GM10266 (cell line): ENCODE measurements around the gene ALKBH6.

ENCODE experiments used
- DNase-seq: peaks from one replicate; pipeline ENCODE4 v3.0.0; 2012; ENCODE audit errors: extremely low spot score
- TF ChIP-seq, protein P1 (sequence below): IDR thresholded peaks from 2 replicates; pipeline ENCODE4 v1.5.1; 2012; ENCODE audit warnings: mild to moderate bottlenecking, low read depth; ENCODE audit not compliant: control insufficient read depth, insufficient read depth; ENCODE audit errors: missing control alignments

ALKBH6 gene

GRCh38 chr19:36054119-36054732 lies 40.2 kb upstream of the ALKBH6 start, which contains the start of gene THAP8:
TSS of gene THAP8 (minus strand) at chr19:36054285. CDS start at chr19:36054217, 68 bp downstream.
- TF ChIP-seq, protein P1, sequence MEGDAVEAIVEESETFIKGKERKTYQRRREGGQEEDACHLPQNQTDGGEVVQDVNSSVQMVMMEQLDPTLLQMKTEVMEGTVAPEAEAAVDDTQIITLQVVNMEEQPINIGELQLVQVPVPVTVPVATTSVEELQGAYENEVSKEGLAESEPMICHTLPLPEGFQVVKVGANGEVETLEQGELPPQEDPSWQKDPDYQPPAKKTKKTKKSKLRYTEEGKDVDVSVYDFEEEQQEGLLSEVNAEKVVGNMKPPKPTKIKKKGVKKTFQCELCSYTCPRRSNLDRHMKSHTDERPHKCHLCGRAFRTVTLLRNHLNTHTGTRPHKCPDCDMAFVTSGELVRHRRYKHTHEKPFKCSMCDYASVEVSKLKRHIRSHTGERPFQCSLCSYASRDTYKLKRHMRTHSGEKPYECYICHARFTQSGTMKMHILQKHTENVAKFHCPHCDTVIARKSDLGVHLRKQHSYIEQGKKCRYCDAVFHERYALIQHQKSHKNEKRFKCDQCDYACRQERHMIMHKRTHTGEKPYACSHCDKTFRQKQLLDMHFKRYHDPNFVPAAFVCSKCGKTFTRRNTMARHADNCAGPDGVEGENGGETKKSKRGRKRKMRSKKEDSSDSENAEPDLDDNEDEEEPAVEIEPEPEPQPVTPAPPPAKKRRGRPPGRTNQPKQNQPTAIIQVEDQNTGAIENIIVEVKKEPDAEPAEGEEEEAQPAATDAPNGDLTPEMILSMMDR, result peak; percentile 39

GRCh38 chr19:36051637-36052036 lies 37.6 kb upstream of the ALKBH6 start:
- DNase-seq, result no peak
- TF ChIP-seq, protein P1, result no peak

More at GRCh38 chr19:36054119-36054732, 40.2 kb upstream of the ALKBH6 start, which contains the start of gene THAP8:
- peak; percentile 98 for DNase-seq

DNA sequence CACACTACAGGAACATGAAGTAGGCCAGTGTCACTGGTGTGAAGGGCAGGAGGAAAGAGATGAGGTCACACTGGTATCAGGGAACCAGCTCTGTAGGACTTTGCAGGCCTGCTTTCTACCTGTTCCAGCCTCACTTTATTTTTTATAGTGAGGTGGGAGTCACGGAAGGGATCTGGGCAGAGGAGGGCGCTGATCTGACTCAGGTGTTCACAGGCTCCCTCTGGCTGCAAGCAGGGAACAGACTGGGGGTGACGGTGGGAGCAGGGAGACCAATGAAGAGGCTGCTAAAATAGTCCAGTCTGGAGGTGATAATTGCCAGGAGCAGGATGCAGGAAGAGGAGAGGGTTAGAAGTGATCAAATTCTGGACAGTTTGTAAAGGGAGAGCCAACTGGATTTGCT lies 37.2 kb upstream of the ALKBH6 start:
- DNase-seq, result no peak
- TF ChIP-seq, protein P1, result peak; percentile 42

- TF ChIP-seq, protein P1, result no peak
- no peak for DNase-seq
Observed at GRCh38 chr19:36049080-36049698, 35.2 kb upstream of the ALKBH6 start.

GRCh38 chr19:36047835-36048234 lies 33.8 kb upstream of the ALKBH6 start:
- TF ChIP-seq, protein P1, result no peak
- no peak for DNase-seq

- DNase-seq, result no peak
- TF ChIP-seq, protein P1, result no peak
Observed at GRCh38 chr19:36046443-36047050, 32.5 kb upstream of the ALKBH6 start.

DNA sequence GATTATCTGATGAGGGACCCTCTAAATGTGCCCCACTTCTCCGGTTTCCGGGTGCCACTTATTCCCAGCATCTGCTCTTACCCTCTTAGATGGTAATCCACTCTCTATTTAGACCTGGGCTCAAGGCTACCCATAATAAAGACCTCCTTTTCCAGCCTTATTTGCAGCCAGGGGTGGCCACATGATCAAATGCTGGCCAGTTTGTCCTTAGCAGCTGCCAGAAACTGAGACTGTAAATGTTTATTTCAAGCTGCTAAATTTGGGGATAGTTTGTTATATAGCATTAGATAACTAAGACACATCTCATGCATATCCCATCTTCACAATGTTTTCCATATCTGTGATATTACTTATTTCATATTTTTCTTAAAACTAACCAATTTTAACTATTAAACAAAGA lies 29.9 kb upstream of the ALKBH6 start:
- DNase-seq, result no peak
- TF ChIP-seq, protein P1, result no peak
